K562 (cell line): ENCODE results near the gene PPM1H.

Source experiments
- CBX8 ChIP-seq: fragments of 200-600 bp; sonication (generic); IDR thresholded peaks from 2 replicates; pipeline ENCODE4 v1.6.1; 2012; ENCODE audit warnings: borderline replicate concordance, mixed run types, low read depth, mild to moderate bottlenecking, moderate library complexity, mixed read lengths, low read length, control low read depth, inconsistent platforms; ENCODE audit not compliant: poor library complexity, severe bottlenecking; ENCODE audit errors: extremely low read depth
- HMG20A ChIP-seq: fragments of 450-650 bp; formaldehyde crosslinking; conservative IDR thresholded peaks from 2 replicates; pipeline ENCODE4 v1.4.0; 2020; ENCODE audit warnings: mild to moderate bottlenecking, mixed read lengths
- RFX1 ChIP-seq: fragments of 450-650 bp; IDR thresholded peaks from 2 replicates; pipeline ENCODE4 v1.6.1; 2016; ENCODE audit warnings: mild to moderate bottlenecking, moderate library complexity
- SIN3B ChIP-seq: fragments of 450-650 bp; IDR thresholded peaks from 2 replicates; pipeline ENCODE4 v1.6.1; 2017; ENCODE audit warnings: low read depth, mild to moderate bottlenecking, moderate library complexity
- ZNF282 ChIP-seq: sonication (generic); formaldehyde crosslinking; IDR thresholded peaks from 2 replicates; pipeline ENCODE4 v1.8.1; 2023; ENCODE audit warnings: missing genetic modification reagents
- TF ChIP-seq, protein P1 (sequence below), 2 experiments: fragments of 450-650 bp; formaldehyde crosslinking in 1 of 2; IDR thresholded peaks; 2 replicates each; pipeline versions ENCODE4 v1.4.0 to v1.6.1; 2014 to 2020; ENCODE audit warnings: mild to moderate bottlenecking in 2 of 2, borderline replicate concordance in 1 of 2, low read depth in 1 of 2

- TF ChIP-seq, protein P1, sequence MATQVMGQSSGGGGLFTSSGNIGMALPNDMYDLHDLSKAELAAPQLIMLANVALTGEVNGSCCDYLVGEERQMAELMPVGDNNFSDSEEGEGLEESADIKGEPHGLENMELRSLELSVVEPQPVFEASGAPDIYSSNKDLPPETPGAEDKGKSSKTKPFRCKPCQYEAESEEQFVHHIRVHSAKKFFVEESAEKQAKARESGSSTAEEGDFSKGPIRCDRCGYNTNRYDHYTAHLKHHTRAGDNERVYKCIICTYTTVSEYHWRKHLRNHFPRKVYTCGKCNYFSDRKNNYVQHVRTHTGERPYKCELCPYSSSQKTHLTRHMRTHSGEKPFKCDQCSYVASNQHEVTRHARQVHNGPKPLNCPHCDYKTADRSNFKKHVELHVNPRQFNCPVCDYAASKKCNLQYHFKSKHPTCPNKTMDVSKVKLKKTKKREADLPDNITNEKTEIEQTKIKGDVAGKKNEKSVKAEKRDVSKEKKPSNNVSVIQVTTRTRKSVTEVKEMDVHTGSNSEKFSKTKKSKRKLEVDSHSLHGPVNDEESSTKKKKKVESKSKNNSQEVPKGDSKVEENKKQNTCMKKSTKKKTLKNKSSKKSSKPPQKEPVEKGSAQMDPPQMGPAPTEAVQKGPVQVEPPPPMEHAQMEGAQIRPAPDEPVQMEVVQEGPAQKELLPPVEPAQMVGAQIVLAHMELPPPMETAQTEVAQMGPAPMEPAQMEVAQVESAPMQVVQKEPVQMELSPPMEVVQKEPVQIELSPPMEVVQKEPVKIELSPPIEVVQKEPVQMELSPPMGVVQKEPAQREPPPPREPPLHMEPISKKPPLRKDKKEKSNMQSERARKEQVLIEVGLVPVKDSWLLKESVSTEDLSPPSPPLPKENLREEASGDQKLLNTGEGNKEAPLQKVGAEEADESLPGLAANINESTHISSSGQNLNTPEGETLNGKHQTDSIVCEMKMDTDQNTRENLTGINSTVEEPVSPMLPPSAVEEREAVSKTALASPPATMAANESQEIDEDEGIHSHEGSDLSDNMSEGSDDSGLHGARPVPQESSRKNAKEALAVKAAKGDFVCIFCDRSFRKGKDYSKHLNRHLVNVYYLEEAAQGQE (IDR thresholded peaks at IDR 0.05; ENCODE audit: borderline replicate concordance): no peak
- TF ChIP-seq, protein P1 (CRISPR knock-in tag; IDR thresholded peaks at IDR 0.05; ENCODE audit: low read depth): no peak
- TF ChIP-seq SIN3B: no peak
- TF ChIP-seq CBX8: no peak
- no peak for TF ChIP-seq ZNF282 (CRISPR knock-in tag)
- no peak for TF ChIP-seq HMG20A (CRISPR knock-in tag)
- no peak for TF ChIP-seq RFX1
Observed at GRCh38 chr12:62833634-62834033, 101.3 kb downstream of the PPM1H start.
